ENCODE results near the gene PELI2. TPM values are rescaled to one million over a fixed set of nuclear protein-coding genes. Genes with fewer than 3 reads are reported as not detected.

PELI2 gene
- total and polyA plus RNA-seq, 2 donors from 2014 or later = 5.2 to 27.6 TPM

DNA sequence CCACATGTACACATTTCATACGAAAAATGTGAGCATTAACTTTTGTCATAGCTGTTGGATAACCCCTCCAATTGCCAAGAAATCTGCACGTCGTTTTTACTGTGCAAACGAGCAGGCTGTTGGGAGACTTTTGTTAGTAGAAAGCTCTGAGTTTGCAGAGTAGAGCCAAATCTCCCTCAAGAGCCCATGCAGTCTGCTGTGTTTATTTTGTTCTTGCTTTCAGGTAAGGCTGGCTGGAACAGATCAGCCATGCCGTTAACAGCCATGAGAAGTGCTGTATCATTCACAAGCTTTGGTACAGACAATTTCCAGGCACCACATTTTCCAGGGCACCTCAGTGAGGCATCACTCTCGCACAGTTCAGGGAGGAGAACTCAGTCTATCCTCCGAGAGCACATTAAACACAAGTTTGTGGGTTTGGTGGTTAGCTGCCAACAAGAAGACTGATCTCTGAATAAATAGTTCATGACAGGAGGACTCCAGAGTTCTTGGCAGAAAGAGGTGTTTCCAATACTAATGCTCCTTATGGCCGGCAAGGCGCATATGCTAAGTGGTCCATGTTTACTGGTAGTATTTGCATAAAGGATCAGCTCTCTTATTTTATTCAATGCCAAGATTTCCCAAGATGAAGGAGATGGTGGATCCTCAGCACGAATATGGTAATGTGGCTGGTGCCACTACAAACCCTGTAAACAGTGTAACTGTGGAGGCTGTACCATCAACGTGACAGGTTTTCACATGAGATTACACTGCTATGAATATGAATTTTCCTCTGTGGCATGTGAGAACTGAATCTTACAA lies 30.3 kb upstream of the PELI2 start:
- intact Hi-C loops (cut with DNase I) = no loop called here
- no peak for FAIRE-seq
- H3K9me3 ChIP-seq (ENCODE audit: control insufficient read depth in 2 of 3, insufficient read depth in 1 of 3, low read length in 3 of 3) = no peaks in the 10 kb centered on the region
- TF ChIP-seq CTCF (IDR thresholded peaks at IDR 0.05; ENCODE audit: borderline replicate concordance, extremely low read depth, insufficient read depth) = no peak
- H3K27me3 ChIP-seq (ENCODE audit: control insufficient read depth, insufficient read depth, low read length) = no peaks in the 10 kb centered on the region
- no peaks in the 10 kb centered on the region for H3K36me3 ChIP-seq (ENCODE audit: control insufficient read depth in 2 of 3, insufficient read depth in 3 of 3, low read length in 3 of 3)
- no peak for DNase-seq
- no peaks in the 10 kb centered on the region for H3K4me1 ChIP-seq (ENCODE audit: control insufficient read depth in 2 of 3, insufficient read depth in 2 of 3, low read depth in 1 of 3, low read length in 3 of 3)
- H3K4me3 ChIP-seq (ENCODE audit: low read length in 3 of 3) = no peak overlapping the region
- no peak overlapping the region for H3K9ac ChIP-seq (ENCODE audit: low read length in 3 of 3)
- H3K27ac ChIP-seq (ENCODE audit: low read depth in 2 of 2, low read length in 2 of 2) = no peak overlapping the region

DNA sequence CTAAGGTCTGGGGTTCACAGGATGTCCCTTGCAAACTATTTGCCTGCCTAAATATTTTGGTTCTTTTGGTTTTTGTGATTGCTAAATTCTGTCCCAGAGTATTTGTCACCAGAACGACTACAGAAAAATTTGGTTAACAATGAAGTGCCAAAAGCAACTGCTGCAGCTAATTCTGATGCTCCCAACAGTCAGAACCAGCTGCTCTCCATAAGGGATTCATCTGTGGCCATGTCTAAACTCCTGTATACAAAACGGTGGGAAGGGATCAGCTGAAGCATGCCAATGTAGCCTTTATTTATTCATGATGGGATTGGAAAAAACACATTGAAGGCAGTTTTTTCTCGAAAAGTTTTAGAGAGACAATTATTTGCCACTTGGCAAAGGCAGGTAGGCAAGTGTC lies 29.3 kb upstream of the PELI2 start:
- H3K9ac ChIP-seq (ENCODE audit: low read length in 3 of 3) = no peak overlapping the region
- no peak overlapping the region for H3K4me3 ChIP-seq (ENCODE audit: low read length in 3 of 3)
- no peaks in the 10 kb centered on the region for H3K36me3 ChIP-seq (ENCODE audit: control insufficient read depth in 2 of 3, insufficient read depth in 3 of 3, low read length in 3 of 3)
- no peaks in the 10 kb centered on the region for H3K4me1 ChIP-seq (ENCODE audit: control insufficient read depth in 2 of 3, insufficient read depth in 2 of 3, low read depth in 1 of 3, low read length in 3 of 3)
- H3K27ac ChIP-seq (ENCODE audit: low read depth in 2 of 2, low read length in 2 of 2) = no peak overlapping the region
- no peaks in the 10 kb centered on the region for H3K9me3 ChIP-seq (ENCODE audit: control insufficient read depth in 2 of 3, insufficient read depth in 1 of 3, low read length in 3 of 3)
- intact Hi-C loops (cut with DNase I) = no loop called here
- DNase-seq (no peak), FAIRE-seq (no peak)
- no peaks in the 10 kb centered on the region for H3K27me3 ChIP-seq (ENCODE audit: control insufficient read depth, insufficient read depth, low read length)
- no peak for TF ChIP-seq CTCF (IDR thresholded peaks at IDR 0.05; ENCODE audit: borderline replicate concordance, extremely low read depth, insufficient read depth)

DNA sequence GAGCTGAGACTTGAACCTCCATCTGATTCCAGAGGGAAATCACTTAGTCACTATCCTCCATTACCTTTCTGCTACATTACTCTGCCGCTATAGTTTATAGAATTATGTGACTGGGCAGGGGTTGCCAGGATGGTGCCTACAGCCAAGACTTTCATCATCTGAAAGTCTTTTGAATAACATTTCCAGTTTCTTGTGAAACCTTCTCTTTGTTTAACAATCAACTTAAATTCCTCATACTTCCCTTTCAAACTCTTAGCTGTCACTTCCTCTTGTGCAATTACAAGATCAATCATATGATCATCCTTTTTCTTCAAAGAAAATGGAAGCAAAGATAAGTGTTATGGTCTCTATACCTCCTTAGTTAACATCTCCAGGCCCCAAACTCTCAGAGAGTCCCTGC lies 25.4 kb upstream of the PELI2 start:
- Histone ChIP-seq H3K9ac (ENCODE audit: low read length in 3 of 3) (no peak overlapping the region), H3K4me1 (ENCODE audit: control insufficient read depth in 2 of 3, insufficient read depth in 2 of 3, low read depth in 1 of 3, low read length in 3 of 3) (no peaks in the 10 kb centered on the region), H3K4me3 (ENCODE audit: low read length in 3 of 3) (no peak overlapping the region), H3K36me3 (ENCODE audit: control insufficient read depth in 2 of 3, insufficient read depth in 3 of 3, low read length in 3 of 3) (no peaks in the 10 kb centered on the region), H3K9me3 (ENCODE audit: control insufficient read depth in 2 of 3, insufficient read depth in 1 of 3, low read length in 3 of 3) (no peaks in the 10 kb centered on the region), H3K27ac (ENCODE audit: low read depth in 2 of 2, low read length in 2 of 2) (no peak overlapping the region), H3K27me3 (ENCODE audit: control insufficient read depth, insufficient read depth, low read length) (no peaks in the 10 kb centered on the region)
- intact Hi-C loops (cut with DNase I) = no loop called here
- TF ChIP-seq CTCF (IDR thresholded peaks at IDR 0.05; ENCODE audit: borderline replicate concordance, extremely low read depth, insufficient read depth) = no peak
- FAIRE-seq (no peak), DNase-seq (no peak)

Measured in kidney (tissue), 14 donors.